HCT116 (cell line): Measurements from ENCODE around the gene ANKRD29. TPM values are rescaled to one million over a fixed set of nuclear protein-coding genes. Genes with fewer than 3 reads are reported as not detected.

Source experiments
- ATAC-seq: fragments of 200-7000 bp; cut with Tn5 transposase; 2 replicates; pipeline ENCODE4 v1.9.1; 2020; ENCODE audit warnings: mild to moderate bottlenecking, moderate library complexity
- BruUV-seq: library from RNA; stranded (reverse); fragments of 400-500 nt; replicated peaks from 2 replicates; lab custom pipeline; 2021; lab: Mats Ljungman, UMichigan
- CTCF ChIA-PET: fragments of 300-600 bp; sonication (Branson Sonifier 250); formaldehyde crosslinking; loops from one replicate; lab custom pipeline; 2021; ENCODE audit warnings: antibody characterized with exemption; lab: Charles Lee
- POLR2A ChIA-PET: fragments of 300-600, 350-600 bp; sonication (Branson Sonifier 250); formaldehyde crosslinking; loops from one replicate; lab custom pipeline; 2021; ENCODE audit warnings: antibody characterized with exemption; lab: Charles Lee
- RAD21 ChIA-PET, 2 experiments: fragments of 300-600 bp; sonication (Branson Sonifier 250); formaldehyde crosslinking; loops; one replicate each; lab custom pipeline; 2023; ENCODE audit warnings: low total read pairs in 2 of 2; ENCODE audit not compliant: uncharacterized antibody in 2 of 2, unreplicated experiment in 2 of 2, low non-redundant PET in 1 of 2; lab: Charles Lee
- DNase-seq: peaks from one replicate; pipeline ENCODE4 v3.0.0-alpha.2; 2010; ENCODE audit warnings: low read depth, low spot score
- H2AFZ ChIP-seq: fragments of 200-600 bp; shearing (Covaris generic), sonication (generic); 2 replicates; pipeline ENCODE4 v1.6.1; 2017; ENCODE audit warnings: low read depth, mixed run types, mixed read lengths, antibody characterized with exemption, low read length; ENCODE audit not compliant: poor library complexity, severe bottlenecking
- H3K27ac ChIP-seq: 2 replicates; pipeline ENCODE4 v1.5.1; 2012; ENCODE audit warnings: low read depth, low read length
- H3K27me3 ChIP-seq: fragments of 200-600 bp; sonication (generic); 2 replicates; pipeline ENCODE4 v1.6.1; 2016; ENCODE audit warnings: mixed run types, low read length, mixed read lengths; ENCODE audit not compliant: insufficient read depth
- H3K36me3 ChIP-seq, 2 experiments: fragments of 200-500 bp in 1 of 2; fragments of 200-600 bp in 1 of 2; sonication (Bioruptor generic) in 1 of 2; sonication (generic) in 1 of 2; 2 replicates each; pipeline versions ENCODE4 v1.5.1 to v1.6.1; 2014 to 2016; ENCODE audit warnings: low read length in 2 of 2, inconsistent platforms in 1 of 2, mixed read lengths in 1 of 2, mixed run types in 1 of 2; ENCODE audit not compliant: insufficient read depth in 2 of 2, control insufficient read depth in 1 of 2
- H3K4me1 ChIP-seq, 2 experiments: fragments of 200-600 bp in 1 of 2; sonication (generic) in 1 of 2; 2 replicates each; pipeline versions ENCODE4 v1.5.1 to v1.6.1; 2012 to 2017; ENCODE audit warnings: low read length in 2 of 2, inconsistent platforms in 1 of 2, mild to moderate bottlenecking in 1 of 2, mixed read lengths in 1 of 2, mixed run types in 1 of 2, moderate library complexity in 1 of 2; ENCODE audit not compliant: insufficient read depth in 2 of 2, control insufficient read depth in 1 of 2
- H3K4me2 ChIP-seq: fragments of 200-600 bp; sonication (generic); 2 replicates; pipeline ENCODE4 v1.6.1; 2017; ENCODE audit warnings: mixed run types, low read length, mixed read lengths
- H3K4me3 ChIP-seq, 2 experiments: fragments of 200-600 bp in 1 of 2; sonication (generic) in 1 of 2; replicated peaks in 1 of 2; 2 replicates each; pipeline ENCODE4 v1.5.1; 2011 to 2016; ENCODE audit warnings: low read length in 2 of 2, control low read depth in 1 of 2, low read depth in 1 of 2, mild to moderate bottlenecking in 1 of 2, mixed read lengths in 1 of 2, mixed run types in 1 of 2
- H3K79me2 ChIP-seq: fragments of 200-600 bp; sonication (generic); 2 replicates; pipeline ENCODE4 v1.6.1; 2017; ENCODE audit warnings: mild to moderate bottlenecking, mixed run types, low read length, moderate library complexity, mixed read lengths; ENCODE audit not compliant: insufficient read depth
- H3K9ac ChIP-seq: fragments of 200-600 bp; sonication (generic); 2 replicates; pipeline ENCODE4 v1.6.1; 2016; ENCODE audit warnings: low read length, mixed read lengths
- H3K9me2 ChIP-seq: fragments of 200-600 bp; sonication (generic), shearing (Covaris generic); 2 replicates; pipeline ENCODE4 v1.6.1; 2017; ENCODE audit warnings: mixed run types, mild to moderate bottlenecking, moderate library complexity; ENCODE audit not compliant: insufficient read depth
- H3K9me3 ChIP-seq, 2 experiments: fragments of 200-500 bp in 1 of 2; fragments of 200-600 bp in 1 of 2; sonication (Bioruptor generic) in 1 of 2; sonication (generic) in 1 of 2; 2 replicates each; pipeline ENCODE4 v1.6.1; 2014 to 2017; ENCODE audit warnings: low read length in 2 of 2, mixed read lengths in 2 of 2, inconsistent platforms in 1 of 2, low read depth in 1 of 2, mild to moderate bottlenecking in 1 of 2, mixed run types in 1 of 2, moderate library complexity in 1 of 2; ENCODE audit not compliant: control insufficient read depth in 1 of 2, insufficient read depth in 1 of 2
- H4K20me1 ChIP-seq: fragments of 200-600 bp; sonication (generic), shearing (Covaris generic); 2 replicates; pipeline ENCODE4 v1.6.1; 2017; ENCODE audit warnings: mixed run types, mild to moderate bottlenecking, moderate library complexity; ENCODE audit not compliant: insufficient read depth
- ATF3 ChIP-seq: IDR thresholded peaks from 2 replicates; pipeline ENCODE4 v1.6.1; 2012
- CTCF ChIP-seq, 3 experiments: fragments of 200-600 bp in 1 of 3; sonication (generic) in 1 of 3; IDR thresholded peaks in 2 of 3; conservative IDR thresholded peaks in 1 of 3; 2 replicates each; pipeline ENCODE4 v1.5.1; 2012 to 2017; ENCODE audit warnings: low read depth in 2 of 3, low read length in 2 of 3, antibody characterized with exemption in 1 of 3, borderline replicate concordance in 1 of 3, control low read depth in 1 of 3, mild to moderate bottlenecking in 1 of 3, mixed read lengths in 1 of 3, mixed run types in 1 of 3, moderate library complexity in 1 of 3; ENCODE audit not compliant: insufficient read depth in 1 of 3
- ELF1 ChIP-seq: IDR thresholded peaks from 2 replicates; pipeline ENCODE4 v1.6.1; 2012; ENCODE audit warnings: low read depth, borderline replicate concordance
- EZH2 ChIP-seq: fragments of 200-600 bp; sonication (generic); IDR thresholded peaks from 2 replicates; pipeline ENCODE4 v1.6.1; 2017; ENCODE audit warnings: antibody characterized with exemption, mixed run types
- EZH2phosphoT487 ChIP-seq: fragments of 200-600 bp; IDR thresholded peaks from 2 replicates; pipeline ENCODE4 v1.6.1; 2018; ENCODE audit warnings: antibody characterized with exemption, borderline replicate concordance
- FOSL1 ChIP-seq: IDR thresholded peaks from 2 replicates; pipeline ENCODE4 v1.6.1; 2012; ENCODE audit warnings: low read depth
- JUND ChIP-seq: IDR thresholded peaks from 2 replicates; pipeline ENCODE4 v1.6.1; 2012
- POLR2A ChIP-seq: IDR thresholded peaks from 2 replicates; pipeline ENCODE4 v1.7.0; 2011; ENCODE audit warnings: borderline replicate concordance; ENCODE audit not compliant: insufficient read depth, insufficient read length; ENCODE audit errors: extremely low read depth
- RAD21 ChIP-seq: IDR thresholded peaks from 2 replicates; pipeline ENCODE4 v1.6.1; 2012; ENCODE audit warnings: low read depth, mild to moderate bottlenecking
- SIN3A ChIP-seq: IDR thresholded peaks from 2 replicates; pipeline ENCODE4 v1.6.1; 2012; ENCODE audit warnings: low read depth
- SP1 ChIP-seq: IDR thresholded peaks from 2 replicates; pipeline ENCODE4 v1.6.1; 2012; ENCODE audit warnings: low read depth
- SRF ChIP-seq: IDR thresholded peaks from 2 replicates; pipeline ENCODE4 v1.6.1; 2012; ENCODE audit warnings: low read depth
- TCF7L2 ChIP-seq: IDR thresholded peaks from 2 replicates; pipeline ENCODE4 v1.7.0; 2011; ENCODE audit warnings: borderline replicate concordance, inconsistent platforms; ENCODE audit not compliant: insufficient read depth, insufficient read length; ENCODE audit errors: extremely low read depth
- YY1 ChIP-seq: IDR thresholded peaks from 2 replicates; pipeline ENCODE4 v1.6.1; 2011; ENCODE audit warnings: low read length, low read depth, moderate library complexity, mild to moderate bottlenecking; ENCODE audit not compliant: insufficient replicate concordance; ENCODE audit errors: extremely low read depth
- ZBTB33 ChIP-seq: IDR thresholded peaks from 2 replicates; pipeline ENCODE4 v1.6.1; 2011; ENCODE audit warnings: mild to moderate bottlenecking, low read length, moderate library complexity; ENCODE audit not compliant: insufficient replicate concordance; ENCODE audit errors: extremely low read depth
- ZFX ChIP-seq: fragments of 450-650 bp; IDR thresholded peaks from 2 replicates; pipeline ENCODE4 v1.6.1; 2017
- ZNF274 ChIP-seq: fragments of 200-500 bp; sonication (Bioruptor generic); IDR thresholded peaks from 2 replicates; pipeline ENCODE4 v1.6.1; 2014; ENCODE audit warnings: mild to moderate bottlenecking, low read depth, low read length, inconsistent platforms
- intact Hi-C: fragments of 100-400 bp; cut with micrococcal nuclease; formaldehyde crosslinking; loops from 2 replicates; pipeline ENCODE4 v1.10.0; 2022
- total RNA-seq: library from RNA; stranded (reverse); gene quantifications from one replicate; pipeline ENCODE4 v1.2.1, GENCODE V29; 2021; ENCODE audit not compliant: unreplicated experiment

Gene ANKRD29
- total RNA-seq, 1 experiment from 2014 or later = 8.8 TPM

- ATAC-seq = no peak
- H3K4me2 ChIP-seq = no peak overlapping the region
- peaks cover 34 to 36% of the 10 kb centered on the region in 2 experiments for H3K36me3 ChIP-seq
- ChIA-PET CTCF (no interaction called here), RAD21 (no interaction called here)
- no peak overlapping the region for H3K27ac ChIP-seq
- H3K4me3 ChIP-seq = no peak overlapping the region
- H3K9me3 ChIP-seq = no peaks in the 10 kb centered on the region
- H3K4me1 ChIP-seq = peaks cover 0 to 7% of the 10 kb centered on the region in 2 experiments; a peak in 2 of 4 replicates
- no peaks in the 10 kb centered on the region for H3K9me2 ChIP-seq
- no TSS peak for BruUV-seq
- peaks cover 9% of the 10 kb centered on the region; the same call in 1 of the 2 replicates for H3K79me2 ChIP-seq
- intact Hi-C loops = no loop called here
- H2AFZ ChIP-seq = no peak overlapping the region
- H4K20me1 ChIP-seq = no peaks in the 10 kb centered on the region
- no peak overlapping the region for H3K9ac ChIP-seq
- no peak for TF ChIP-seq TCF7L2
- no peak for TF ChIP-seq SIN3A
- TF ChIP-seq ZBTB33 = no peak
- no peak for TF ChIP-seq JUND
- TF ChIP-seq YY1 = no peak
- TF ChIP-seq RAD21 = no peak
- no peak for TF ChIP-seq ZNF274
- no peak for TF ChIP-seq ZFX
- TF ChIP-seq POLR2A = no peak
- no peak for TF ChIP-seq ATF3
- no peak for TF ChIP-seq EZH2
- no peak for TF ChIP-seq SRF
- TF ChIP-seq CTCF (IDR thresholded peaks at IDR 0.05 in 2 of 3, conservative IDR thresholded peaks at IDR 0.05 in 1 of 3; ENCODE audit: borderline replicate concordance in 1 of 3, insufficient read depth in 1 of 3, low read depth in 2 of 3, low read length in 2 of 3) = no peak
- no peak for TF ChIP-seq ELF1
- no peak for TF ChIP-seq FOSL1
- TF ChIP-seq EZH2phosphoT487 = no peak
- no peak for TF ChIP-seq SP1
- TF ChIP-seq, all 23 proteins: peak for 0
- POLR2A ChIA-PET = no interaction called here
- no peaks in the 10 kb centered on the region for H3K27me3 ChIP-seq
- no peak for DNase-seq
These were observed 91.7 kb downstream of the ANKRD29 start for GRCh38 chr18:23570912-23571504.
